Colonic mucosa (tissue), 4 donors: Measurements from ENCODE around the gene F7. TPM values are rescaled to one million over a fixed set of nuclear protein-coding genes. Genes with fewer than 3 reads are reported as not detected.

Experiments used
- DNase-seq: peaks from one replicate; pipeline ENCODE4 v3.0.0-alpha.2; 2020
- H3K27ac ChIP-seq: fragments of 200-600 bp; one replicate; pipeline ENCODE4 v1.8.0; 2021
- H3K27me3 ChIP-seq: fragments of 200-600 bp; one replicate; pipeline ENCODE4 v1.8.0; 2021
- H3K36me3 ChIP-seq: fragments of 200-600 bp; one replicate; pipeline ENCODE4 v1.8.0; 2021
- H3K4me1 ChIP-seq: fragments of 200-600 bp; one replicate; pipeline ENCODE4 v1.8.0; 2021; ENCODE audit warnings: mild to moderate bottlenecking
- H3K4me3 ChIP-seq: fragments of 200-600 bp; one replicate; pipeline ENCODE4 v1.8.0; 2021
- H3K9ac ChIP-seq, 2 donors: one replicate each; pipeline ENCODE4 v1.7.0; 2013; ENCODE audit warnings: control low read depth in 2 of 2, low read depth in 2 of 2, low read length in 2 of 2
- H3K9me3 ChIP-seq: fragments of 200-600 bp; one replicate; pipeline ENCODE4 v1.8.0; 2021
- intact Hi-C: fragments of 100-400 bp; cut with DNase I; formaldehyde crosslinking; loops from one replicate; pipeline ENCODE4 v1.14.1; 2022
- total RNA-seq, 2 donors: library from RNA; stranded (reverse); fragmentation: NEBNext Ultra II Directional in 1 of 2; extraction: Animal tissue kit (Norgen Biotek cat#: 25700) in 1 of 2; gene quantifications; one replicate each; pipeline ENCODE4 v1.2.1, GENCODE V29; 2021
- TF ChIP-seq, protein P1 (sequence below): fragments of 200-600 bp; IDR thresholded peaks from one replicate; pipeline ENCODE4 v1.8.0; 2022; ENCODE audit warnings: antibody characterized with exemption, mild to moderate bottlenecking
- donor health status: healthy.
- donor health status: DM: no; HTN: no; CAD: no.
- donor health status: DM: no; HTN: no; CAD: no.

Gene F7
- total RNA-seq, 2 donors from 2014 or later: 0.11 to 0.12 TPM

GRCh38 chr13:113124211-113124970 is 18.8 kb downstream of the F7 start:
- H3K36me3 ChIP-seq: no peaks in the 10 kb centered on the region
- H3K9ac ChIP-seq: no peak overlapping the region
- H3K4me3 ChIP-seq: no peak overlapping the region
- H3K9me3 ChIP-seq: no peaks in the 10 kb centered on the region
- TF ChIP-seq, protein P1, sequence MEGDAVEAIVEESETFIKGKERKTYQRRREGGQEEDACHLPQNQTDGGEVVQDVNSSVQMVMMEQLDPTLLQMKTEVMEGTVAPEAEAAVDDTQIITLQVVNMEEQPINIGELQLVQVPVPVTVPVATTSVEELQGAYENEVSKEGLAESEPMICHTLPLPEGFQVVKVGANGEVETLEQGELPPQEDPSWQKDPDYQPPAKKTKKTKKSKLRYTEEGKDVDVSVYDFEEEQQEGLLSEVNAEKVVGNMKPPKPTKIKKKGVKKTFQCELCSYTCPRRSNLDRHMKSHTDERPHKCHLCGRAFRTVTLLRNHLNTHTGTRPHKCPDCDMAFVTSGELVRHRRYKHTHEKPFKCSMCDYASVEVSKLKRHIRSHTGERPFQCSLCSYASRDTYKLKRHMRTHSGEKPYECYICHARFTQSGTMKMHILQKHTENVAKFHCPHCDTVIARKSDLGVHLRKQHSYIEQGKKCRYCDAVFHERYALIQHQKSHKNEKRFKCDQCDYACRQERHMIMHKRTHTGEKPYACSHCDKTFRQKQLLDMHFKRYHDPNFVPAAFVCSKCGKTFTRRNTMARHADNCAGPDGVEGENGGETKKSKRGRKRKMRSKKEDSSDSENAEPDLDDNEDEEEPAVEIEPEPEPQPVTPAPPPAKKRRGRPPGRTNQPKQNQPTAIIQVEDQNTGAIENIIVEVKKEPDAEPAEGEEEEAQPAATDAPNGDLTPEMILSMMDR: no peak
- no peak for DNase-seq
- no peaks in the 10 kb centered on the region for H3K4me1 ChIP-seq
- H3K27me3 ChIP-seq: no peaks in the 10 kb centered on the region
- intact Hi-C loops: no loop called here
- H3K27ac ChIP-seq: no peak overlapping the region

GRCh38 chr13:113125506-113126264 is 20.1 kb downstream of the F7 start:
- Histone ChIP-seq H3K9ac (no peak overlapping the region), H3K27me3 (no peaks in the 10 kb centered on the region), H3K4me1 (no peaks in the 10 kb centered on the region), H3K27ac (no peak overlapping the region), H3K36me3 (no peaks in the 10 kb centered on the region), H3K9me3 (no peaks in the 10 kb centered on the region), H3K4me3 (no peak overlapping the region)
- intact Hi-C loops: no loop called here
- DNase-seq: no peak
- TF ChIP-seq, protein P1: no peak

DNA sequence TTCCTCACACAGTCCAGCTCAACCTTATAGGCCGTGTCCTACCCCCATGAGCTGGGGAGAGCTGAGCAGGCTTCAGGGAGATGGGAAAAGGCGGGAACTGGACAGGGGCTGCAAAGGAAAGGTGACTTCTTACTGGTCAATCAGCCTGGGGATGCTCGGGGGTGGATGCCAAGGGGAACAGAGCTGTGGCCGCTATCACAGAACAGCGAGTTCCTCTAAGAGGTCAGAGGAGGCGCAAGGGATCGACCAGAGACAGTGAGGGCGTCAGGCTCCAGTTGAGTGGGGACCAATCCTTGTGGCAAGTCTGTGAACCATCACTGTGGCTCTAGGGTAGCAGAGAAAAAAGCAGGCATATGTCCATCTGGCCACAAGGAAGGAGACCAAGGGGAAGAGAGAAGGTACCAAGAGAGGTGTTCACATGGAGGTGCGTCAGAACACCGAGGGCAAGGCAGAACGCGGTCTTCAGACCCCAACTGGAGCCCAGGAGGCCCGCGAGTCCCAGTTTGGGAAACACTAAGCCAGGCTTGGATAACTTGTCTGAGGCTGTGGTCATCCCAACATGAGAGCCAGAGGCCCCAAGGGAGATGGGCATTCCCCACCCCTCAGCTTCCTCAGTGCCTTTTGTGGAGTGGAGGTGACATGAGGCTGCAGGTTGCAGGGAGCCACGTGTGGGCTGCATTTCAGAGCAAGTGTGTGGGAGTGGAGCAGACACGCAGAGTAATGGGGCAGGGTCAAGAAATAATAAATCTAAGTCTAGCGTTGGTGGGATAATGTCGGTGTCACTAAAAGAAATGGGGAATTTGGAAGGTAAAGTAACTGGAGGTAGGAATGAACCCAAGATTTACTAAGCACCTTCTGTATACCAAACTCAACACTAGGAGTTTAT is 20.9 kb downstream of the F7 start:
- Histone ChIP-seq H3K36me3 (no peaks in the 10 kb centered on the region), H3K9ac (no peak overlapping the region), H3K4me3 (no peak overlapping the region), H3K27me3 (no peaks in the 10 kb centered on the region), H3K27ac (no peak overlapping the region), H3K9me3 (no peaks in the 10 kb centered on the region), H3K4me1 (no peaks in the 10 kb centered on the region)
- intact Hi-C loops: no loop called here
- no peak for DNase-seq
- TF ChIP-seq, protein P1: no peak

- intact Hi-C loops: no loop called here
- no peak overlapping the region for H3K4me3 ChIP-seq
- H3K36me3 ChIP-seq: no peaks in the 10 kb centered on the region
- H3K9ac ChIP-seq: no peak overlapping the region
- no peaks in the 10 kb centered on the region for H3K9me3 ChIP-seq
- H3K27ac ChIP-seq: no peak overlapping the region
- DNase-seq: no peak
- TF ChIP-seq, protein P1: no peak
- H3K27me3 ChIP-seq: no peaks in the 10 kb centered on the region
- H3K4me1 ChIP-seq: no peaks in the 10 kb centered on the region
Observed at GRCh38 chr13:113129480-113129879, 23.9 kb downstream of the F7 start.
